GM18870 (cell line): ENCODE measurements around the gene SETBP1.

ENCODE experiments used
- ATAC-seq: cut with Tn5 transposase; IDR thresholded peaks from one replicate; pipeline ENCODE4 v1.9.1; 2021; ENCODE audit warnings: moderate library complexity; ENCODE audit not compliant: unreplicated experiment

The SETBP1 gene

GRCh38 chr18:45006934-45007333 is 326.2 kb downstream of the SETBP1 start:
- no peak for ATAC-seq

GRCh38 chr18:45007531-45007930 is 326.8 kb downstream of the SETBP1 start:
- no peak for ATAC-seq

- ATAC-seq: no peak
These were observed 328.2 kb downstream of the SETBP1 start for GRCh38 chr18:45008694-45009413.

GRCh38 chr18:45009756-45010155 is 329.1 kb downstream of the SETBP1 start:
- no peak for ATAC-seq

- no peak for ATAC-seq
These were observed 331.6 kb downstream of the SETBP1 start for GRCh38 chr18:45012286-45012685.

GRCh38 chr18:45014047-45014501 is 333.4 kb downstream of the SETBP1 start:
- ATAC-seq: no peak

- no peak for ATAC-seq
These were observed 335.1 kb downstream of the SETBP1 start for GRCh38 chr18:45015788-45016128.

- ATAC-seq: no peak
These were observed 338.8 kb downstream of the SETBP1 start for GRCh38 chr18:45019469-45019868.

GRCh38 chr18:45023519-45023918 is 342.8 kb downstream of the SETBP1 start:
- no peak for ATAC-seq

- no peak for ATAC-seq
These were observed 343.8 kb downstream of the SETBP1 start for GRCh38 chr18:45024357-45025088.

- no peak for ATAC-seq
These were observed 344.4 kb downstream of the SETBP1 start for GRCh38 chr18:45025089-45025450.

GRCh38 chr18:45026162-45026561 is 345.5 kb downstream of the SETBP1 start:
- ATAC-seq: no peak

- ATAC-seq: no peak
These were observed 353.5 kb downstream of the SETBP1 start for GRCh38 chr18:45034179-45034578.

- no peak for ATAC-seq
These were observed 356.9 kb downstream of the SETBP1 start for GRCh38 chr18:45037618-45038017.

GRCh38 chr18:45039376-45039775 is 358.7 kb downstream of the SETBP1 start:
- ATAC-seq: no peak

GRCh38 chr18:45040879-45041278 is 360.2 kb downstream of the SETBP1 start:
- ATAC-seq: no peak

GRCh38 chr18:45044787-45045186 is 364.1 kb downstream of the SETBP1 start:
- ATAC-seq: no peak

GRCh38 chr18:45046228-45046627 is 365.5 kb downstream of the SETBP1 start:
- ATAC-seq: no peak

GRCh38 chr18:45046961-45047360 is 366.3 kb downstream of the SETBP1 start:
- no peak for ATAC-seq

GRCh38 chr18:45049578-45050319 is 369.1 kb downstream of the SETBP1 start:
- ATAC-seq: no peak

GRCh38 chr18:45050712-45051601 is 370.3 kb downstream of the SETBP1 start:
- ATAC-seq: no peak
